C1 segment of cervical spinal cord (tissue), 14 donors: ENCODE data around the gene CHST11.

ENCODE experiments used
- DNase-seq, 14 donors: peaks; one replicate each; lab custom pipeline; 2025; lab: John Stamatoyannopoulos, UW

The CHST11 gene

GRCh38 chr12:104460041-104460719, 3.4 kb downstream of the CHST11 start:
- peak in 1 of 14 donors; percentile 50 for DNase-seq

- DNase-seq: peak in 1 of 14 donors; percentile 4
Observed at GRCh38 chr12:104460973-104461698, 4.4 kb downstream of the CHST11 start.

GRCh38 chr12:104462325-104462724, 5.6 kb downstream of the CHST11 start:
- no peak for DNase-seq

- DNase-seq: no peak
Observed at GRCh38 chr12:104462931-104463339, 6.2 kb downstream of the CHST11 start.

- no peak for DNase-seq
Observed at GRCh38 chr12:104463368-104463767, 6.6 kb downstream of the CHST11 start.

GRCh38 chr12:104464899-104465298, 8.2 kb downstream of the CHST11 start:
- no peak for DNase-seq

GRCh38 chr12:104466709-104467345, 10.1 kb downstream of the CHST11 start:
- DNase-seq: no peak

GRCh38 chr12:104467346-104467837, 10.6 kb downstream of the CHST11 start:
- DNase-seq: no peak

GRCh38 chr12:104468371-104468770, 11.6 kb downstream of the CHST11 start:
- no peak for DNase-seq

- no peak for DNase-seq
Observed at GRCh38 chr12:104469066-104469465, 12.3 kb downstream of the CHST11 start.

GRCh38 chr12:104469523-104469922, 12.8 kb downstream of the CHST11 start:
- DNase-seq: no peak

GRCh38 chr12:104470521-104470920, 13.8 kb downstream of the CHST11 start:
- no peak for DNase-seq

- DNase-seq: no peak
Observed at GRCh38 chr12:104471336-104471735, 14.6 kb downstream of the CHST11 start.

GRCh38 chr12:104472748-104473147, 16.0 kb downstream of the CHST11 start:
- no peak for DNase-seq

GRCh38 chr12:104473374-104473983, 16.7 kb downstream of the CHST11 start:
- no peak for DNase-seq

GRCh38 chr12:104475271-104475670, 18.5 kb downstream of the CHST11 start:
- DNase-seq: no peak

GRCh38 chr12:104477510-104478390, 21.0 kb downstream of the CHST11 start:
- DNase-seq: no peak

GRCh38 chr12:104478396-104479122, 21.8 kb downstream of the CHST11 start:
- peak in 2 of 14 donors; percentile 17 to 23 for DNase-seq

- DNase-seq: no peak
Observed at GRCh38 chr12:104479123-104479662, 22.4 kb downstream of the CHST11 start.

GRCh38 chr12:104480012-104480411, 23.3 kb downstream of the CHST11 start:
- no peak for DNase-seq
